ENCODE results near the gene IBTK.

DNA sequence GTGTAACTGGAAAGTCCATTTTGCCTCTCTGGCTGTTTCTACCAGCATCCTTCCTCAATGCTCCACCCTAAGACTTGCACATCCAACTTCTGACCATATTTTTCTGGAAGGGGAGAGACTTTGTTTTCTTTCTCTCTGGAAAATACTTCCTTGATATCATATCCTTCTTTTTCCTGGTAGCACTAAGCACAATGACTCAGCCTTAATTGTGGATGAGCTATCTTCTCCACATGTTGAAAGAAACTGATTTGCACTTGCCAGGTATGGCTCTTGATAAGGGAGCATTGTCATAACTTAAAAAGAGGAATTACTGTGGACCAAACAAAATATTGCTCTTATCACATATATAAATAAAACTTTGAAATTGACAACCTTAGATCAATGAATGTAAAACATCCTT, 30.1 kb upstream of the IBTK start:
- TF ChIP-seq, protein P1, sequence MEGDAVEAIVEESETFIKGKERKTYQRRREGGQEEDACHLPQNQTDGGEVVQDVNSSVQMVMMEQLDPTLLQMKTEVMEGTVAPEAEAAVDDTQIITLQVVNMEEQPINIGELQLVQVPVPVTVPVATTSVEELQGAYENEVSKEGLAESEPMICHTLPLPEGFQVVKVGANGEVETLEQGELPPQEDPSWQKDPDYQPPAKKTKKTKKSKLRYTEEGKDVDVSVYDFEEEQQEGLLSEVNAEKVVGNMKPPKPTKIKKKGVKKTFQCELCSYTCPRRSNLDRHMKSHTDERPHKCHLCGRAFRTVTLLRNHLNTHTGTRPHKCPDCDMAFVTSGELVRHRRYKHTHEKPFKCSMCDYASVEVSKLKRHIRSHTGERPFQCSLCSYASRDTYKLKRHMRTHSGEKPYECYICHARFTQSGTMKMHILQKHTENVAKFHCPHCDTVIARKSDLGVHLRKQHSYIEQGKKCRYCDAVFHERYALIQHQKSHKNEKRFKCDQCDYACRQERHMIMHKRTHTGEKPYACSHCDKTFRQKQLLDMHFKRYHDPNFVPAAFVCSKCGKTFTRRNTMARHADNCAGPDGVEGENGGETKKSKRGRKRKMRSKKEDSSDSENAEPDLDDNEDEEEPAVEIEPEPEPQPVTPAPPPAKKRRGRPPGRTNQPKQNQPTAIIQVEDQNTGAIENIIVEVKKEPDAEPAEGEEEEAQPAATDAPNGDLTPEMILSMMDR (IDR thresholded peaks at IDR 0.05): no peak
- TF ChIP-seq EP300 (IDR thresholded peaks at IDR 0.05): no peak
